Ishikawa (cell line): ENCODE results near the gene ATG5.

Experiments
- CEBPB ChIP-seq: IDR thresholded peaks from 2 replicates; pipeline ENCODE4 v1.6.1; 2012
- CREB1 ChIP-seq: IDR thresholded peaks from 2 replicates; pipeline ENCODE4 v1.6.1; 2012; ENCODE audit warnings: low read depth
- EGR1 ChIP-seq: IDR thresholded peaks from 2 replicates; pipeline ENCODE4 v1.6.1; 2012
- EP300 ChIP-seq: IDR thresholded peaks from 2 replicates; pipeline ENCODE4 v1.6.1; 2012; ENCODE audit warnings: borderline replicate concordance
- FOXM1 ChIP-seq: IDR thresholded peaks from 2 replicates; pipeline ENCODE4 v1.6.1; 2012; ENCODE audit warnings: low read depth, borderline replicate concordance
- NFIC ChIP-seq: IDR thresholded peaks from 2 replicates; pipeline ENCODE4 v1.6.1; 2012
- RAD21 ChIP-seq: IDR thresholded peaks from 2 replicates; pipeline ENCODE4 v1.6.1; 2012; ENCODE audit warnings: low read depth
- TAF1 ChIP-seq: IDR thresholded peaks from 2 replicates; pipeline ENCODE4 v1.6.1; 2012; ENCODE audit warnings: low read depth, mild to moderate bottlenecking
- TCF12 ChIP-seq: IDR thresholded peaks from 2 replicates; pipeline ENCODE4 v1.6.1; 2012; ENCODE audit warnings: low read depth
- TEAD4 ChIP-seq: IDR thresholded peaks from 2 replicates; pipeline ENCODE4 v1.6.1; 2012
- YY1 ChIP-seq: IDR thresholded peaks from 2 replicates; pipeline ENCODE4 v1.6.1; 2012; ENCODE audit warnings: low read depth
- ZBTB7A ChIP-seq: IDR thresholded peaks from 2 replicates; pipeline ENCODE4 v1.6.1; 2012; ENCODE audit warnings: low read depth
- TF ChIP-seq, protein P1 (sequence below): IDR thresholded peaks from 2 replicates; pipeline ENCODE4 v1.6.1; 2012
- TF ChIP-seq, protein P2 (sequence below): IDR thresholded peaks from 2 replicates; pipeline ENCODE4 v1.6.1; 2012
- TF ChIP-seq, protein P3 (sequence below): IDR thresholded peaks from 2 replicates; pipeline ENCODE4 v1.6.1; 2012; ENCODE audit warnings: low read depth, mild to moderate bottlenecking

ATG5 gene

DNA sequence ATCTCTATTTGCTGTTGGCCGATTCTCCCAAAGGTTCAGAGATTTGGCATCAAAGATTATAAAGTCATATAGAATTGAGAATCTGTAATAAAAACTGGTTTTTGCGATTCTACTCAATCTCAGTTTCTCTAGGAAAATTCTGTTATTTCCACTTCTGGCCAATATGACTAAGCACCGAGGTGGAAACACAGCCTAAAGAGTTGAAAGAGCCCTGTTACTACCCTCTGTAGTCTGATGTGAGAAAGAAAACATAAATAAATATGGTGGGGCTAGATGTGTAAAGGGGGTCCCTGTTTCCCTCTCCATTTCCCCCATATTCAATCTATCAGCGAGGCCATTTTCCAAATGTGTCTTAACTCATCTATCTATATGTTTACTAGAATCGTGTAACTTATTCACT, 156.0 kb downstream of the ATG5 start:
- TF ChIP-seq NFIC (no peak), TAF1 (no peak), EGR1 (no peak), ZBTB7A (no peak)

- TF ChIP-seq EP300: no peak
These were observed 157.3 kb downstream of the ATG5 start for GRCh38 chr6:106168097-106168888.

DNA sequence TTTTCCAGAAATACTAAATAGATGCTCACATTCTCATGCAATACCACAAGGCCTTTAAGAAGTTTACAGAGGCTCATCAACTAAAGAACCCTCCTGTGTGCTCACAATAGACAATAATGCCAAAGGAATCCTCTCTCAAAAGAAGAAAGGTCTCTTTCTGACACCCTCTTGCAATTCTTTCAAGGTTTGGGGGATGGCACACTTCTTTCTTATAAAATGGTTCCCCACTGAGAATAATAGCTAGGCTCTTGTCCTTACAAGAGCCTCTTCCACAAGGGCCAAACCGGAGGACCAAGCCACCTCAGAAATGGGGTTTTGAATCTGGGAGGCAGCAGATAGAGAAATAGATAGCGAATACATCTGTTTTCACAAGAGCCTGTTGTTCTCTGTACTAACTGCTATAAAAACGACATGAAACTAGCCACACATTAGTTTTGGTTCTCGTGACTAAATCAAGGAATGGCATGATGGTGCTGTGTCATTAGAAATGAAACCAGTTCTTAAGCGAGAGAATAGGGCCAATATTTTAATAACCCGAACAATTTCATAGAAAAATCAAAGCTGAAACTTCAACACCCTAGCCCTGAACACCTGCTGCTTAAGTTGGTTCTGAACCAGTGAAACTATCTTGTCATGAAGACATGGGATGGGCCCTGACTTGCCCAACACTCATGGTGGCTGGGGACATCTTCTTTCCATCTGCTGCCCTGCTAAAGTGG, 158.3 kb downstream of the ATG5 start:
- TF ChIP-seq TAF1: no peak
- TF ChIP-seq ZBTB7A: no peak
- no peak for TF ChIP-seq NFIC
- TF ChIP-seq, protein P1, sequence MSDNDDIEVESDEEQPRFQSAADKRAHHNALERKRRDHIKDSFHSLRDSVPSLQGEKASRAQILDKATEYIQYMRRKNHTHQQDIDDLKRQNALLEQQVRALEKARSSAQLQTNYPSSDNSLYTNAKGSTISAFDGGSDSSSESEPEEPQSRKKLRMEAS: no peak
- TF ChIP-seq CREB1: no peak
- no peak for TF ChIP-seq TCF12
- TF ChIP-seq FOXM1: no peak
- TF ChIP-seq, protein P2, sequence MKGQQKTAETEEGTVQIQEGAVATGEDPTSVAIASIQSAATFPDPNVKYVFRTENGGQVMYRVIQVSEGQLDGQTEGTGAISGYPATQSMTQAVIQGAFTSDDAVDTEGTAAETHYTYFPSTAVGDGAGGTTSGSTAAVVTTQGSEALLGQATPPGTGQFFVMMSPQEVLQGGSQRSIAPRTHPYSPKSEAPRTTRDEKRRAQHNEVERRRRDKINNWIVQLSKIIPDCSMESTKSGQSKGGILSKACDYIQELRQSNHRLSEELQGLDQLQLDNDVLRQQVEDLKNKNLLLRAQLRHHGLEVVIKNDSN: no peak
- no peak for TF ChIP-seq TEAD4
- no peak for TF ChIP-seq YY1
- TF ChIP-seq EP300: no peak
- TF ChIP-seq EGR1: no peak
- TF ChIP-seq CEBPB: no peak
- no peak for TF ChIP-seq RAD21
- TF ChIP-seq, protein P3, sequence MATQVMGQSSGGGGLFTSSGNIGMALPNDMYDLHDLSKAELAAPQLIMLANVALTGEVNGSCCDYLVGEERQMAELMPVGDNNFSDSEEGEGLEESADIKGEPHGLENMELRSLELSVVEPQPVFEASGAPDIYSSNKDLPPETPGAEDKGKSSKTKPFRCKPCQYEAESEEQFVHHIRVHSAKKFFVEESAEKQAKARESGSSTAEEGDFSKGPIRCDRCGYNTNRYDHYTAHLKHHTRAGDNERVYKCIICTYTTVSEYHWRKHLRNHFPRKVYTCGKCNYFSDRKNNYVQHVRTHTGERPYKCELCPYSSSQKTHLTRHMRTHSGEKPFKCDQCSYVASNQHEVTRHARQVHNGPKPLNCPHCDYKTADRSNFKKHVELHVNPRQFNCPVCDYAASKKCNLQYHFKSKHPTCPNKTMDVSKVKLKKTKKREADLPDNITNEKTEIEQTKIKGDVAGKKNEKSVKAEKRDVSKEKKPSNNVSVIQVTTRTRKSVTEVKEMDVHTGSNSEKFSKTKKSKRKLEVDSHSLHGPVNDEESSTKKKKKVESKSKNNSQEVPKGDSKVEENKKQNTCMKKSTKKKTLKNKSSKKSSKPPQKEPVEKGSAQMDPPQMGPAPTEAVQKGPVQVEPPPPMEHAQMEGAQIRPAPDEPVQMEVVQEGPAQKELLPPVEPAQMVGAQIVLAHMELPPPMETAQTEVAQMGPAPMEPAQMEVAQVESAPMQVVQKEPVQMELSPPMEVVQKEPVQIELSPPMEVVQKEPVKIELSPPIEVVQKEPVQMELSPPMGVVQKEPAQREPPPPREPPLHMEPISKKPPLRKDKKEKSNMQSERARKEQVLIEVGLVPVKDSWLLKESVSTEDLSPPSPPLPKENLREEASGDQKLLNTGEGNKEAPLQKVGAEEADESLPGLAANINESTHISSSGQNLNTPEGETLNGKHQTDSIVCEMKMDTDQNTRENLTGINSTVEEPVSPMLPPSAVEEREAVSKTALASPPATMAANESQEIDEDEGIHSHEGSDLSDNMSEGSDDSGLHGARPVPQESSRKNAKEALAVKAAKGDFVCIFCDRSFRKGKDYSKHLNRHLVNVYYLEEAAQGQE: no peak

GRCh38 chr6:106165885-106166485, 159.6 kb downstream of the ATG5 start:
- TF ChIP-seq CREB1 (no peak), NFIC (no peak), RAD21 (no peak), EGR1 (no peak), TEAD4 (no peak), TAF1 (no peak), YY1 (no peak), ZBTB7A (no peak), FOXM1 (no peak), CEBPB (no peak)
- TF ChIP-seq, protein P1: no peak
- TF ChIP-seq, protein P2: no peak
- TF ChIP-seq, protein P3: no peak

- TF ChIP-seq EGR1: no peak
- no peak for TF ChIP-seq NFIC
- no peak for TF ChIP-seq FOXM1
- TF ChIP-seq TAF1: no peak
- no peak for TF ChIP-seq TEAD4
These were observed 161.3 kb downstream of the ATG5 start for GRCh38 chr6:106163966-106164877.
